Femur (tissue), 1 donor: ENCODE data around the gene CHMP4A.
A peak's percentile ranks its signal among the peaks of the same experiment; 100 is the strongest.
"Not testable (repeated sequence)": the region's sequence is repeated elsewhere in the genome, so short reads cannot be mapped to it uniquely, and the experiment has no call there.

Experiments used
- DNase-seq: peaks from one replicate; pipeline ENCODE4 v3.0.0-alpha.2; 2017

CHMP4A gene

GRCh38 chr14:24246765-24247212, 33.5 kb upstream of the CHMP4A start:
- DNase-seq: no peak

GRCh38 chr14:24245350-24245749, 32.1 kb upstream of the CHMP4A start:
- DNase-seq: not testable (repeated sequence)

GRCh38 chr14:24243336-24243836, 30.1 kb upstream of the CHMP4A start:
- DNase-seq: no peak

- DNase-seq: peak; percentile 95
Observed at GRCh38 chr14:24241829-24242443, 28.6 kb upstream of the CHMP4A start.

GRCh38 chr14:24240110-24240918, 27.0 kb upstream of the CHMP4A start:
- no peak for DNase-seq

GRCh38 chr14:24238527-24239037, 25.3 kb upstream of the CHMP4A start:
- no peak for DNase-seq

GRCh38 chr14:24238123-24238522, 24.8 kb upstream of the CHMP4A start:
- DNase-seq: no peak

GRCh38 chr14:24237463-24237955, 24.2 kb upstream of the CHMP4A start:
- DNase-seq: no peak

GRCh38 chr14:24236689-24237462, 23.6 kb upstream of the CHMP4A start:
- no peak for DNase-seq

- no peak for DNase-seq
Observed at GRCh38 chr14:24235804-24236688, 22.8 kb upstream of the CHMP4A start.

- DNase-seq: no peak
Observed at GRCh38 chr14:24234095-24235005, 21.1 kb upstream of the CHMP4A start.

GRCh38 chr14:24233538-24233866, 20.2 kb upstream of the CHMP4A start:
- DNase-seq: no peak

- DNase-seq: no peak
Observed at GRCh38 chr14:24232645-24233537, 19.6 kb upstream of the CHMP4A start, which contains the start of gene GMPR2. Gene GMPR2, plus strand, starts transcription at chr14:24232929. Its CDS starts 325 bp downstream, at chr14:24233254.

- DNase-seq: peak; percentile 96
Observed at GRCh38 chr14:24232121-24232644, 18.9 kb upstream of the CHMP4A start, which contains the start of gene NEDD8. Gene NEDD8, minus strand, starts transcription at chr14:24232367. Its CDS starts 100 bp downstream, at chr14:24232267.

- no peak for DNase-seq
Observed at GRCh38 chr14:24231263-24232120, 18.2 kb upstream of the CHMP4A start.

- DNase-seq: no peak
Observed at GRCh38 chr14:24228902-24229301, 15.6 kb upstream of the CHMP4A start.

GRCh38 chr14:24226473-24226872, 13.2 kb upstream of the CHMP4A start:
- no peak for DNase-seq

GRCh38 chr14:24224618-24225071, 11.4 kb upstream of the CHMP4A start:
- DNase-seq: no peak
